AG09319 (cell line): ENCODE measurements around the gene HAUS2.
A peak's percentile ranks its signal among the peaks of the same experiment; 100 is the strongest.

Experiments
- DNase-seq: peaks from one replicate; pipeline ENCODE4 v3.0.0-alpha.2; 2010; ENCODE audit warnings: low read depth; ENCODE audit errors: extremely low read depth
- CTCF ChIP-seq: IDR thresholded peaks from 2 replicates; pipeline ENCODE4 v1.5.1; 2011; ENCODE audit warnings: low read depth, mild to moderate bottlenecking, inconsistent platforms, low read length, moderate library complexity

HAUS2 gene

GRCh38 chr15:42576776-42577175 lies 28.1 kb downstream of the HAUS2 start:
- no peak for TF ChIP-seq CTCF

GRCh38 chr15:42577514-42578031 lies 28.9 kb downstream of the HAUS2 start:
- TF ChIP-seq CTCF, result no peak
- peak; percentile 63 for DNase-seq

More at GRCh38 chr15:42576776-42577175, 28.1 kb downstream of the HAUS2 start:
- DNase-seq, result no peak

GRCh38 chr15:42578984-42579537 lies 30.4 kb downstream of the HAUS2 start:
- no peak for DNase-seq
- TF ChIP-seq CTCF, result no peak

GRCh38 chr15:42581272-42581730 lies 32.7 kb downstream of the HAUS2 start:
- no peak for DNase-seq

GRCh38 chr15:42582569-42583375 lies 34.1 kb downstream of the HAUS2 start:
- no peak for TF ChIP-seq CTCF
- no peak for DNase-seq

More at GRCh38 chr15:42581272-42581730, 32.7 kb downstream of the HAUS2 start:
- TF ChIP-seq CTCF, result no peak; the same call in 1 of the 2 replicates

GRCh38 chr15:42584031-42584765 lies 35.6 kb downstream of the HAUS2 start:
- no peak for TF ChIP-seq CTCF
- DNase-seq, result no peak
